Measurements from ENCODE around the gene ABLIM2.
"Not testable (repeated sequence)": the region's sequence is repeated elsewhere in the genome, so short reads cannot be mapped to it uniquely, and the experiment has no call there.

Gene ABLIM2

DNA sequence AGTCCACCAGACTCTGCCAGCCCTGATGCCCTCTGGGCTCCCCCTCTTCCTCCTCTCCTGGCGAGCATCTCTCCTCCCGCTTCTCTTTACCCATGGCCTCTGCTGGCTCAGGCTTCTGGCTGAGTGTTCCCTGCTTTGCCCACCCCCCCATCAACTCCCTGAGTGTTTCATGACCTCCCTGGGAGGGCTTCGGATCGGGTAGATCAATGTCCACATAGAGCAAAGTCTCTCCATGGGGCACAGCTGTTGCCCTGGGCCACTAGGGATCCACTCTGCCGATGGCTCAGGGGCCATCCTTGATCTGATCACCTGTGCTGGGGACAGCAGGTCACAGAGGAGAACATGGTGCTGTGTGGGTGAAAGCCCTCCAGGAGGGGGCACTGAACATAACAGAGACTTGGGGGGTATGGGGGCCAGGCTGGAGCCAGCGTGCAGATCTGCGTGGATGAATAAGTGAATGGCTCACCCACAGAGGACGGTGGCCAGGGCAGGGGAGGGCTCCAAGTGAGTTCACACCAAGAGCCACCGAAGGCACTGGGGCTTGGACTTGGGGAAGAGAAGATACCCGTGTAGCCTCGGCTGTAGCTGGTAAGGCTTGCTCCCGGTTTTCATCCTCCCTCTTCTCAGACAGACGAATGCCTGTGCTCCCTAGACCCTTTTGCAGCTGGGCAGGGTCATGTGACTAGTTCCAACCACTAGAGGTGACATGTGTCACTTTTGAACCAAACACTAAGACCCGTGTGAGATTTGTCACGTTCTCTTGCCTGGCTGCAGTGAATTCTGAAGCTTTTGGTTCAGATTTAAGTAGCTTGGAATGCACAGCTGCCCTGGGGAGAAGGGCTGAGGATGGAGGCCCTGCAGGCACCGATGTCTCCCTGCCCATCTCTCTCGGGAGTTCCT lies 195.8 kb downstream of the ABLIM2 start:
- DNase-seq (ENCODE audit: low read depth), result no peak

DNA sequence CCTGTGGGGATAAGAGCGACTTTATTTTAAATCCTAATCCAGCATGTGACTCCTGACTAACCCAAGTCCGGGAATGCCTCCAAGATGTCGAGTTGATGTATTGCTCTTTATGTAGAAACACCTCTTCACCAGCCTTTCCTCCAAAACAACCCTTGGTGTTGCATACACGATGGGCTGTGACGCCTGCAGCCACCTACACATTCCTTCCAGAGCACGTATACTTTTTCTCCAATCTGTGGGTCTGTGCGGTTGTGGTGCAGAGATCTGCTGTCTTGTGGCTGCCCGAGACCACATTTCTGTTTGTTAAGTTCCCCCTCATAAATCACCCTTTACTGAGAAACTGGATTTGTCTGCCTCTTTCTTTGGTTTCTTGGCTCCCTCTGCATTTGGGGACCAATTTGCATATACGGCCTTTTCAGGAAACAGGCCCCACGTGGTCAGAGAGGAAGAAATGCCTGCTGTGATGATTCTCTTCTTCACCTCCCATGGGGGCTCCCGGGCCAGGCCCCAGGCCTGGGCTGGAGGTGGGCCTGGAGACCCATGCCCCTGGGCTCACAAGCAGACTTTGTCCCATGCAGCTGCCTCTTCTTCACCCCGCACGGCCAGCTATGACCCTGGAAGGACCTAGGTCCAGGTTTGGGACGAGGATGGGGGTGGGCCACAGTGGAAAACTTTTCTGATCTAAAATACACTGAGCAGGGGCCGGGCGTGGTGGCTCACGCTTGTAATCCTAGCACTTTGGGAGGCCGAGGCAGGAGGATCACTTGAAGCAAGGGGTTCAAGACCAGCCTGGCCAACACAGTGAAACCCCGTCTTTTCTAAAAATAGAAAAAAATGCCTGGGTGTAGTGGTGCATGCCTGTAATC lies 197.6 kb downstream of the ABLIM2 start:
- DNase-seq (ENCODE audit: low read depth), result no peak

DNA sequence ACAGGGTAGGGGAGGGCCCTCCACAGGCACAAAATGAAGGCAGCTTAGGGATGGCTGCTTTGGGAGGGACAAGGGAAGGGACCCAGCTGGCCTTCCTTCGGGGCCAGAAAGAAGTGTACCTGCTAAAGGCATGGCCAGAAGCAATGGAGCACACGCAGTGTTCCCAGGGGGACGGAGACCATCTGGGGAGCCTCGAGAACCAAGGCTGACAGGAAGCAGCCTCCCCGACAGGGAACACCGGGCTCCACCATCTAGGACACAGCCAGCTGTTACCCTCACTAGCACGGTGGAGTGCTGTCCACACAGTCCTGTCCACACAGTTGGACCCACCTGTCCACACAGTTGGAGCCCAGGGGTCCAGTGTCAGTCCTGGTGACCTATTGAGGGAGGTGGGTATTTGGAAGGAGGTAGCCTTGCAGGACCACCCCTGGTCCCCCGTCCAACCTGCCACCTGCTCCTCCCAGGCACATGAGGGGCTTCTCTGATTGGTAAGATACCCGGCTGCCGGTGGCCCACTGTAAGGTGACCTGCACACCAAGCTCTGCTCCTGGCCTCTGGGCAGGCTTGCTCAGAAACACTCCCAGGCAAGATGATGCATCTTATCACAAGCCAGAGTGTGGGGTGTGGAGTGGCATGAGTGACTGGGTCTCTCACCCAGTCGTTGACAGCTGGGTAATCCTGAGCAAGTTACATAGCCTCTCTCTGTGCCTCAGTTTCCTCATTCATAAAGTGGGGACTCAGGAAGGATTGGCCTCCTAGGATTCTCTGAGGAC lies 198.4 kb downstream of the ABLIM2 start:
- no peak for DNase-seq (ENCODE audit: low read depth)

GRCh38 chr4:7959078-7959477 lies 199.5 kb downstream of the ABLIM2 start:
- no peak for DNase-seq (ENCODE audit: low read depth)

DNA sequence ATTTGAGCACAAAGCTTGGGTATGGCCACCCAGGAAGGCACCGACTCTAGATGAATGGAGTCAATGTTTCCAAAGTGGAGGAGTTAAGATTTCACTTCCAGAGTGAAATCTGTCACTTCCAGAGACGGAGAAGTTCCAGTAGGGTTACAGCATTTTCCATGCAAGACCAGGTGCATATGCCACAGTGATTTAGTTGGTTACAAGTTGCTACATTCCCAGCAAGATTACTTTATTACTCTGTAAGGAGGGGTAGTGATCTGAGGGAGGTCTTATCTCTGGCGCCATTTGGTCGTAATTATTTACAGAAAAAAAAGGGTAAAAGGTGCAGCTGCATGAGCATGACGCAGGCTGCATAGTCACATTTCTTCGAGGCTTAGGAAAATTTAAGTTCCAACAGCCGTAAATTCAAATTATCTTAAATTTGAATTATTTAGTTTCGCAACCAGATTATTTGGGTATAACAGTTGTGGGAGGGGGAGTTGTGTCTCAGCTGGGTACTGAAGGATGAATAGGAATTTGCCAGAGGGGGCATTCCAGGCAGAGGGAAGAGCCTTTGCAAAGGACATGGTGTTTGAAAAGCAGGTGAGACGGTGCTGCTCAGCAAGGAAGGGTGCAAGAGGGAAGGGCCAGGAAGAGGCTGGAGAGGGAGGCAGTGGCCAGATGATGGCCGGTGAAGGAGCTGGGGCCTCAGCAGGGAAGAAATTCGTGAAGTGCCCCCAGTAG lies 201.5 kb downstream of the ABLIM2 start:
- DNase-seq (ENCODE audit: low read depth), result no peak

- DNase-seq (ENCODE audit: low read depth), result no peak
Measured at GRCh38 chr4:7956270-7956808, 202.3 kb downstream of the ABLIM2 start.

GRCh38 chr4:7955393-7955792 lies 203.2 kb downstream of the ABLIM2 start:
- DNase-seq (ENCODE audit: low read depth), result no peak

DNA sequence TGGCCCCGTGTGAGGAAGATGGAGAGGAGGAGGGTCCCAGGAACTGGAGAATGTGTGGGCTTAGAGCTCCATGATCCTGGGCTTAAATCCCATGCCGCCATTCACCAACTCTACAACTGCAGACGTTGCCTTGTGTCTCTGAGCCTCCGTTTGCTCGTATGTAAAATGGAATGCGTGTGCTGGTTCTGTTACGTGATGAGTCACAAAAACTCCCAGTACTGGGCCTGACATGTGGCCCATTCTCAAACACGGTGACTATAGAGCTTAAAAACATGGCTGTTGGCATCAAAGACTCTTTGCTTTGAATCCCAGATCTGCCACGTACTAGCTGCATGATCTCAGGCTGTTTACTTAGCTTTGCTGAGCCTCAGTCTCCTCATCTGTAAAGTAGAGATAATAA lies 206.0 kb downstream of the ABLIM2 start:
- no peak for DNase-seq (ENCODE audit: low read depth)

GRCh38 chr4:7950301-7951092 lies 208.1 kb downstream of the ABLIM2 start:
- DNase-seq (ENCODE audit: low read depth), result no peak

DNA sequence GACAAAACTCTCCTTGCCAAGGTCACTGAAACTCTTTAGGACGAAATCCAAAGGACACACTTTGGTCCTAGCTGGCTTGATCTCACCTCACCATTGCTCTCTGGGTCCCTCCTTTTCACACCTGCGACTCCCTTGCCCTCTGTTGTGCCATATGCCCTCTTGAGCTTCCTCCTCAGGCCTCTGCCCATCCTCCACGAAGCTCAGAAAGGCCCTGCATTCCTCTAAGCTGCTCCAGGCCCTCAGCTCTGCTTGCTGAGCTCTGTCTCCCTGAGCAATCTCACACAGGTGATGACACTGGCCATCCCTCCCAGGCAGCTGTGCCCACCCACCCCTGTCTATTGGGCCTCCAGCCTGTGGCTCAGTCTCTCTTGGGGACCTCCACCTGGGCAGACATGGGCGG lies 208.9 kb downstream of the ABLIM2 start:
- no peak for DNase-seq (ENCODE audit: low read depth)

DNA sequence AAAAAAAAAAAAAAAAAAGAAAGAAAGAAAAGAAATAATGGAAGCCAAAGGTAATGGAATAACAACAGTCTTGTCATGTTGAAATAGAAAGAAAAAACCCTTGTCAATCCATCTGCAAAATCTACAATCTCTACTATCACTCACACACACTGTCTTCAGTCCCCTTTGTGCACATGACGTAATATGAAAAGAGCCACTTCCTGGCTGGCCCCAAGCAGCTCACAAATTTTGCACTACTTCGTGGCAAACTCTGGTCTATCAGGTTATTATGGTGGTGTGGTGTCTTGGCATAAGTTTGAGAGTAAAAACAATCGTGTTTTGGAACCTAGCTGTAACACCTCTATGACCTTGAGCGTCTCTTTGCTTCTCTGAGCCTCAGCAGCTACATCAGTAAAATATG lies 210.7 kb downstream of the ABLIM2 start:
- DNase-seq (ENCODE audit: low read depth), result no peak

- no peak for DNase-seq (ENCODE audit: low read depth)
Measured at GRCh38 chr4:7945709-7946380, 212.8 kb downstream of the ABLIM2 start.

GRCh38 chr4:7944599-7945220 lies 213.9 kb downstream of the ABLIM2 start:
- no peak for DNase-seq (ENCODE audit: low read depth)

DNA sequence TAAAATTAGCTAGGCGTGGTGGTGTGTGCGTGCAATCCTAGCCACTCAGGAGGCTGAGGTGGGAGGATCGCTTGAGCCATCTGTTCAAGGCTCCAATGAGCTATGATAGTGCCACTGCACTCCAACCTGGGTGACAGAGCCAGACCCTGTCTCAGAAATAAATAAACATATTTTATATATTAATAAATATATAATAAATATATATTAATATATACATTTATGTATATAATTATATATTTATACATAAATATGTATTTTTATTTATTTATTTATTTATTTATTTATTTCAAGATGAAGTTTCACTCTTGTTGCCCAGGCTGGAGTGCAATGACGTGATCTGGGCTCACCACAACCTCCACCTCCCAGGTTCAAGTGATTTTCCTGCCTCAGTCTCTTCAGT lies 214.9 kb downstream of the ABLIM2 start:
- DNase-seq (ENCODE audit: low read depth), result not testable (repeated sequence)

DNA sequence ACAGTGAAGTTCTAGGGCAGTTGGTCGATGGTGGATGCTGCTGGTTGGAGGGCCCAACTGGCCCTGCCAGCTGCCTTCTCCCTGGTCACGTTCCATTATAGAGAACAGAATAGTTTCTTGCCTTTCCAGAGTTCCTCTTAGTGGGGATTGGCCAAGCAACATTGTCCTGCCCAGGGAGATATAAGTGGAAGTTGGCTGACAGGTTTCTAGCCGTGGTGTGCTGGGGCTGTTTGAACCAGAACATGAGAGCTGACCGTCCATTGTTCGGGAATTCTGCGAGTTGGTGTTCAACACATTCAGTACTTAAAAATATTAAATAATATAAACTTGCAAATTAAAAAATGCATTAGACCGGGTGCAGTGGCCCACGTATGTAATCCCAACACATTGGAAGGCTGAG lies 215.4 kb downstream of the ABLIM2 start:
- DNase-seq (ENCODE audit: low read depth), result no peak

- DNase-seq (ENCODE audit: low read depth), result no peak
Measured at GRCh38 chr4:7941965-7942496, 216.6 kb downstream of the ABLIM2 start.

DNA sequence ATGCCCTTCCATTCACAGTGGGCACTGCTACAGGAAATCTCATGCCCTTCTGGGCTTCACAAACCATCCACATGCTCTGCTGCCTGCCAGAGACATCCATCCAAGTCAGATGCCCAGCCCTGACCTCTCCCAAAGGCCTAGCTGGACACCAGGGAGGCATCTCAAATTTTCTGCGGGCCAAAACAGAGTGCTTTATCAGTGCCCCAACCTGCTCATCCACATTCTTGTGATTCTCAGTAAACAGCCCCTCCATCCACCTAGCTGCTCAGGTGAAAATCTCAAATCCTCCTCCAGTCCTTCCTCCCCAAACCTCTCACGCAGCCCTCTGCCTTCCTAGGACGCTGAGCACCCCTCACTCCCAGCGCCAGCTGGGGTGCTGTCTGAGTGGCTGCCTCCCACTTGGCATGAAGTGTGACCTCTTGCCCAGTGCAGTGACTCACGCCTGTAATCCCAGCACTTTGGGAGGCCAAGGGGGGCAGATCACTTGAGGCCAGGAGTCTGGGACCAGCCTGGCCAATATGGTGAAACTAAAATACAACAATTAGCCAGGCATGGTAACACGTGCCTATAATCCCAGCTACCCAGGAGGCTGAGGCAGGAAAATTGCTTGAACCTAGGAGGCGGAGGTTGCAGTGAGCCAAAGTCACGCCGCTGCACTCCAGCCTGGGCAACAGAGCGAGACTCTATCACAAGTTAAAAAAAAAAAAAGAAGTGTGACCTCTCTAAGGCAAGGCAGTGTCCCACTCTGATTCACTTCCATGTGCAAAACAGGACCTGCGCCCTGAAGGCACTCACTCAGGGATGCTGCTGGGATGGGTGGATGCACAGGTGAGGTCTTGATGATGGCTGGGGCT lies 217.3 kb downstream of the ABLIM2 start:
- no peak for DNase-seq (ENCODE audit: low read depth)

All from stimulated activated CD8-positive, alpha-beta memory T cell treated with anti-CD3 and anti-CD28 coated beads, Interleukin-12 subunit alpha, Interleukin-12 subunit beta, amount 100 ng/mL, for 4 hours (primary cell).